Upper lobe of left lung (tissue), 4 donors: ENCODE results near the gene OR14C36.
"Not testable (repeated sequence)": the region's sequence is repeated elsewhere in the genome, so short reads cannot be mapped to it uniquely, and the experiment has no call there.

ENCODE experiments used
- CTCF ChIP-seq, 6 experiments: fragments of 450-650 bp in 4 of 6; fragments of 200-600 bp in 2 of 6; sonication (generic) in 2 of 6; IDR thresholded peaks; one replicate each; pipeline ENCODE4 v1.5.1; 2016 to 2019; ENCODE audit warnings: antibody characterized with exemption in 6 of 6
- EP300 ChIP-seq, 4 donors: sonication (generic); formaldehyde crosslinking; IDR thresholded peaks; one replicate each; pipeline ENCODE4 v1.5.1; 2017; ENCODE audit warnings: antibody characterized with exemption in 4 of 4, control low read depth in 2 of 4
- POLR2A ChIP-seq, 4 donors: fragments of 450-650 bp; IDR thresholded peaks; one replicate each; pipeline ENCODE4 v1.5.1; 2016 to 2017; ENCODE audit warnings: antibody characterized with exemption in 4 of 4, mild to moderate bottlenecking in 2 of 4
- POLR2AphosphoS5 ChIP-seq, 2 donors: sonication (generic); formaldehyde crosslinking; IDR thresholded peaks; one replicate each; pipeline ENCODE4 v1.5.1; 2017; ENCODE audit warnings: antibody characterized with exemption in 2 of 2

- not testable (repeated sequence) for TF ChIP-seq POLR2A, CTCF, POLR2AphosphoS5, EP300 (IDR thresholded peaks at IDR 0.05)
These were observed 42.9 kb upstream of the OR14C36 start for GRCh38 chr1:248305672-248306071.
